Measurements from ENCODE around the gene HNRNPL. TPM values are rescaled to one million over a fixed set of nuclear protein-coding genes. Genes with fewer than 3 reads are reported as not detected.

Gene HNRNPL
- total and polyA plus RNA-seq, 2 donors from 2014 or later = 168 to 278 TPM

GRCh38 chr19:38883286-38883685 lies 33.5 kb upstream of the HNRNPL start:
- no peak for DNase-seq
- no peak overlapping the region for H3K9ac ChIP-seq (ENCODE audit: low read length in 3 of 3)
- intact Hi-C loops (cut with DNase I) = no loop called here
- H3K4me3 ChIP-seq (ENCODE audit: low read length in 3 of 3) = no peak overlapping the region
- no peaks in the 10 kb centered on the region for H3K9me3 ChIP-seq (ENCODE audit: control insufficient read depth in 2 of 3, insufficient read depth in 1 of 3, low read length in 3 of 3)
- no peak overlapping the region for H3K27ac ChIP-seq (ENCODE audit: low read depth in 2 of 2, low read length in 2 of 2)
- H3K27me3 ChIP-seq (ENCODE audit: control insufficient read depth, insufficient read depth, low read length) = no peaks in the 10 kb centered on the region
- TF ChIP-seq CTCF (IDR thresholded peaks at IDR 0.05; ENCODE audit: borderline replicate concordance, extremely low read depth, insufficient read depth) = no peak
- no peaks in the 10 kb centered on the region for H3K4me1 ChIP-seq (ENCODE audit: control insufficient read depth in 2 of 3, insufficient read depth in 2 of 3, low read depth in 1 of 3, low read length in 3 of 3)
- peaks cover 0 to 8% (median 2%) of the 10 kb centered on the region in 3 donors for H3K36me3 ChIP-seq (ENCODE audit: control insufficient read depth in 2 of 3, insufficient read depth in 3 of 3, low read length in 3 of 3)
- no peak for FAIRE-seq

- Histone ChIP-seq H3K27ac (ENCODE audit: low read depth in 2 of 2, low read length in 2 of 2) (no peak overlapping the region), H3K36me3 (ENCODE audit: control insufficient read depth in 2 of 3, insufficient read depth in 3 of 3, low read length in 3 of 3) (peaks cover 0 to 8% (median 2%) of the 10 kb centered on the region in 3 donors), H3K9me3 (ENCODE audit: control insufficient read depth in 2 of 3, insufficient read depth in 1 of 3, low read length in 3 of 3) (no peaks in the 10 kb centered on the region), H3K4me1 (ENCODE audit: control insufficient read depth in 2 of 3, insufficient read depth in 2 of 3, low read depth in 1 of 3, low read length in 3 of 3) (peaks cover 0 to 4% (median 0%) of the 10 kb centered on the region in 3 donors), H3K27me3 (ENCODE audit: control insufficient read depth, insufficient read depth, low read length) (no peaks in the 10 kb centered on the region), H3K4me3 (ENCODE audit: low read length in 3 of 3) (no peak overlapping the region), H3K9ac (ENCODE audit: low read length in 3 of 3) (no peak overlapping the region)
- intact Hi-C loops (cut with DNase I) = no loop called here
- no peak for FAIRE-seq
- DNase-seq = no peak
- no peak for TF ChIP-seq CTCF (IDR thresholded peaks at IDR 0.05; ENCODE audit: borderline replicate concordance, extremely low read depth, insufficient read depth)
Measured at GRCh38 chr19:38880882-38881609, 31.3 kb upstream of the HNRNPL start.

GRCh38 chr19:38880076-38880881 lies 30.5 kb upstream of the HNRNPL start:
- peaks cover 0 to 8% (median 2%) of the 10 kb centered on the region in 3 donors for H3K36me3 ChIP-seq (ENCODE audit: control insufficient read depth in 2 of 3, insufficient read depth in 3 of 3, low read length in 3 of 3)
- DNase-seq (no peak), FAIRE-seq (no peak)
- H3K27me3 ChIP-seq (ENCODE audit: control insufficient read depth, insufficient read depth, low read length) = no peaks in the 10 kb centered on the region
- H3K4me3 ChIP-seq (ENCODE audit: low read length in 3 of 3) = no peak overlapping the region
- intact Hi-C loops (cut with DNase I) = no loop called here
- H3K4me1 ChIP-seq (ENCODE audit: control insufficient read depth in 2 of 3, insufficient read depth in 2 of 3, low read depth in 1 of 3, low read length in 3 of 3) = peaks cover 0 to 4% (median 0%) of the 10 kb centered on the region in 3 donors
- H3K9me3 ChIP-seq (ENCODE audit: control insufficient read depth in 2 of 3, insufficient read depth in 1 of 3, low read length in 3 of 3) = no peaks in the 10 kb centered on the region
- H3K9ac ChIP-seq (ENCODE audit: low read length in 3 of 3) = no peak overlapping the region
- TF ChIP-seq CTCF (IDR thresholded peaks at IDR 0.05; ENCODE audit: borderline replicate concordance, extremely low read depth, insufficient read depth) = no peak
- H3K27ac ChIP-seq (ENCODE audit: low read depth in 2 of 2, low read length in 2 of 2) = no peak overlapping the region

Measured in kidney (tissue), 14 donors.